ENCODE results near the gene BRD2.

Gene BRD2

GRCh38 chr6:33008944-33009861 is 40.8 kb downstream of the BRD2 start, which contains the start of gene HLA-DOA:
TSS of gene HLA-DOA (minus strand) at chr6:33009591.
- Histone ChIP-seq H3K4me1 (ENCODE audit: control insufficient read depth in 1 of 2, insufficient read depth in 1 of 2, low read depth in 1 of 2, low read length in 1 of 2) (no peaks in the 10 kb centered on the region), H3K9me3 (no peaks in the 10 kb centered on the region), H3K27ac (no peak within 1 kb of the TSS), H3K36me3 (no peaks in the 10 kb centered on the region), H3K4me3 (ENCODE audit: low read depth in 1 of 2, low read length in 1 of 2) (no peak within 1 kb of the TSS), H3K27me3 (peaks cover 44% of the 10 kb centered on the region)
- no peak for TF ChIP-seq CTCF (IDR thresholded peaks at IDR 0.05)

DNA sequence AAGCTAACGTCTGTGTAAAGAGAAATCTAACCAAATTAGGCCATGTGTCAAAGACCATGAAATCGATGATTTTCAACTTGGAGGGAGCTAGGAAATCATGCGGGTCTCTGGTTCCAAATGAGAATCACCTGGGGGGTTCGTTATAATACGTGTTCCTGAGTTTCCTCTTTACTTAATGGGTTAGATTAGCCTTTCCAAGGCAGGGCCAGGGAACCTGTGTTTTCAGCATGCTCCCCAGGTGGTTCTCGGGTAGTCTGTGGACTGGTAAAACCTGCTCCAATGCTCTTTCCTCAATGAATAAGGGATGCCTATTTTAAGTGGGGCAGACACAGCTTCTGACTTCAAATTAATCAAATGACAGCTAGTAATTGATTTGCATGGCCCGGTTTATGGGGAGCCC is 42.0 kb downstream of the BRD2 start:
- Histone ChIP-seq H3K36me3 (no peaks in the 10 kb centered on the region), H3K4me3 (ENCODE audit: low read depth in 1 of 2, low read length in 1 of 2) (no peak overlapping the region), H3K4me1 (ENCODE audit: control insufficient read depth in 1 of 2, insufficient read depth in 1 of 2, low read depth in 1 of 2, low read length in 1 of 2) (no peaks in the 10 kb centered on the region), H3K27me3 (peaks cover 44% of the 10 kb centered on the region), H3K9me3 (no peaks in the 10 kb centered on the region), H3K27ac (no peak overlapping the region)
- TF ChIP-seq CTCF (IDR thresholded peaks at IDR 0.05): no peak

DNA sequence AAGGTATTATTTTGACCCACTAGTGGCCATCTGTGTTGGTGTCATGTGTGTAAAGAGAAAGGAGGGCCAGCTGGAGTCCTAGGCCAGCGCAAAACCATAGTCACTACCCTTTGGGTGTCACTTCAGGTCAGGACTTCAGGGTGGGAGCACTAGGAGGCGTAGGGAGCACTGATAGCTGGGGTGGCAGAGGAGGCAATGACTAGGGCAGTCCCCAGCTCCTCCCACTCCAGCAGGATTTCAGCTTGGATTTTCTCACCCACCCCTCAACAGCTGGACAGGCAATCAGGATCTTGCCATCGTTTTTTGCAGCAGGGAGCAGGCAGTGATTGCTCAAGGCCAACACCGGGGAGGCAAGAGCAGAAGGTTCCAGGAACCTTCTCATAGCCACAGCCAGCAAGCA is 45.2 kb downstream of the BRD2 start:
- peaks cover 37% of the 10 kb centered on the region for H3K27me3 ChIP-seq
- TF ChIP-seq CTCF (IDR thresholded peaks at IDR 0.05): no peak
- no peaks in the 10 kb centered on the region for H3K36me3 ChIP-seq
- H3K4me3 ChIP-seq (ENCODE audit: low read depth in 1 of 2, low read length in 1 of 2): no peak overlapping the region
- no peak overlapping the region for H3K27ac ChIP-seq
- no peaks in the 10 kb centered on the region for H3K9me3 ChIP-seq
- peaks cover 2 to 6% of the 10 kb centered on the region in 2 experiments for H3K4me1 ChIP-seq (ENCODE audit: control insufficient read depth in 1 of 2, insufficient read depth in 1 of 2, low read depth in 1 of 2, low read length in 1 of 2)

DNA sequence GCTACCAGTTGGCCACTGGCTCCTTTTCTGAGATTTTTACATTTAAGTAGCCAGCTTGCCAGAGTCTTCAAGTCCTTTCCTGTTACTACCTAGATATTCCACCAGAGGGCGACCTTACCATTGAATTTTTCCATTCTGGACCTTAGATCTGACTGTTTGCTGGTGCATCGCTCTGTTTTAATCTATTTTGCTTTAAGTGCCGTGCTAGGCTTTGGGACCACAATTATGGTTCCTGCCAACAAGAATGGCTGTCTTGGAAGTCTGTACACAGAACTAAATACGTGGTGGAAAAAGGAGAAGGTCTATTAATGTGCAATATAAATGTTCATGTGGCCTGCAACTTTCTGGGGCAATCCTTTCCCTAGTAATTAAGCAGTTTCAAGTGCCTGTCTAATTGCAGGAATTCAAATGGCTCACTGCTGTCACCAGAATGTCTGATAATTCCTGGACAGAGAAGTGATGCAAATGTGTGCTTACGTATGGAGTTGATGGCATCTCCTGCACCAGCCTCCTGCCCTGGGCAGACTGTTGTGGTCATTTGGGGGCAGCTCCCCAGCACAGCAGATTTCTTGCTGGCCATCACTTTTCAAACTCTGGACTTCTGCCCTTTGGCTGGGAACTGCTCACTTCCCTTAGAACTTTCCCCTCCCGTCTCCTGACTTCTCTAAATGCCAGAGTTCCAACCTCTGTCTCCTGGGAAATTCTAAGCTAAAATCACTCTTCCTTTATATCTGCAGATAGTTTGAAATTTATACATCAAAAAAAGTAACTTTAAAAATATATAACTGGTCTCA is 46.6 kb downstream of the BRD2 start:
- peaks cover 11 to 16% of the 10 kb centered on the region in 2 experiments for H3K4me1 ChIP-seq (ENCODE audit: control insufficient read depth in 1 of 2, insufficient read depth in 1 of 2, low read depth in 1 of 2, low read length in 1 of 2)
- TF ChIP-seq CTCF (IDR thresholded peaks at IDR 0.05): peak; percentile 81
- no peak overlapping the region for H3K27ac ChIP-seq
- peaks cover 22% of the 10 kb centered on the region for H3K27me3 ChIP-seq
- no peaks in the 10 kb centered on the region for H3K36me3 ChIP-seq
- H3K4me3 ChIP-seq (ENCODE audit: low read depth in 1 of 2, low read length in 1 of 2): no peak overlapping the region
- no peaks in the 10 kb centered on the region for H3K9me3 ChIP-seq

DNA sequence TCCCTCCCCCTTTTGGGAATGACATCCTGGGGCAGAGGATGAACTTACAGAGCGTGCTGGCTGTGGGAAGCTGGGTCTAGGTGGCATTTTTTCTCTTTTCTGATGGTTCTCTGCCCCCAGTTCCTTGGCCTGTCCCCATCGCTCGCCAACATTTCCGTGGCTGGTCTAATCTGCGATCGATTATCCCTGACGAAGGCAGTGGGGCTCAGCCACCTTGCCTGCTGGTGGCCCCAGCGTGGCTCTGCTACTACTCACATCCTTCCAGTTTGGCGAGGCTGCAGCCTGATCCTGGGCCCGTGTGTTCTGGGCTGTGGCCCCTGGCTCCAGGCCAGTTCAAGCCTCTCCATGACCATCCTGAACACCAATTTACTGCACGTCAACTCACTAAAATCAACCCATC is 47.4 kb downstream of the BRD2 start:
- Histone ChIP-seq H3K27me3 (peaks cover 15% of the 10 kb centered on the region), H3K27ac (no peak overlapping the region), H3K4me3 (ENCODE audit: low read depth in 1 of 2, low read length in 1 of 2) (no peak overlapping the region), H3K36me3 (no peaks in the 10 kb centered on the region), H3K4me1 (ENCODE audit: control insufficient read depth in 1 of 2, insufficient read depth in 1 of 2, low read depth in 1 of 2, low read length in 1 of 2) (peaks cover 11 to 16% of the 10 kb centered on the region in 2 experiments), H3K9me3 (no peaks in the 10 kb centered on the region)
- TF ChIP-seq CTCF (IDR thresholded peaks at IDR 0.05): no peak
